ENCODE data around the gene UNC80. TPM values are rescaled to one million over a fixed set of nuclear protein-coding genes. Genes with fewer than 3 reads are reported as not detected.

The UNC80 gene
- total and polyA plus RNA-seq, 2 of the 4 experiments (the other 2 are of a cell fraction): not detected

DNA sequence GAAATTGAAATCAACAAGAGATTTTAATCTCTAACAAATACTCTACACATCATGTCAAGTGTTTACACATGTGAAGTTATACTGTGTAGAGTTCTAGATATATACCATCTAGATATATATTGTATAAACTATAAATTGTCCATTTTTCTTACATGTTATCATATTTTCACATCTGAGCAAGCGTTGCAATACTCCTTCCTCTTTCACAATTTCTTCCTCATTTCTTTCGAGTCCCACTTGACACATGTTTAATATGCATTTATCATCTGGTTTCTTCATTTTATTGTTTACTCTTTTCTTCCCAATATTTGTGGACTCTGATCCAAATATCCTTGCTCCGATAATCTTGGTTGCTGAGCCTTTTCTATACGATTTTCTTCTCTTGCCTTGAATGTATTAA lies 50.2 kb downstream of the UNC80 start:
- dilution Hi-C loops (cut with HindIII; ENCODE audit: low sequenced_read_pairs, unreplicated experiment) (no loop called here), intact Hi-C loops (cut with micrococcal nuclease) (no loop called here)
- H3K9ac ChIP-seq (ENCODE audit: low read depth, low read length): no peak overlapping the region

More for the DNA sequence above, 50.2 kb downstream of the UNC80 start:
- H3K36me3 ChIP-seq (ENCODE audit: control insufficient read depth, insufficient read depth, low read length): no peaks in the 10 kb centered on the region
- H2BK20ac ChIP-seq (ENCODE audit: low read depth, low read length): no peak overlapping the region
- no peak for DNase-seq
- no peak overlapping the region for H3K27ac ChIP-seq (ENCODE audit: insufficient read depth, low read length)
- H3K14ac ChIP-seq (replicated peaks; ENCODE audit: low read depth, low read length): no peak overlapping the region
- no peaks in the 10 kb centered on the region for H3K79me1 ChIP-seq (ENCODE audit: low read depth in 1 of 2, low read length in 2 of 2)
- H3K9me3 ChIP-seq (ENCODE audit: control insufficient read depth, insufficient read depth, low read length): peaks cover 3% of the 10 kb centered on the region; the same call in 1 of the 2 replicates
- no peak overlapping the region for H4K91ac ChIP-seq (ENCODE audit: insufficient read depth, low read depth, low read length)
- BruUV-seq (replicated peaks): no TSS peak
- H2BK120ac ChIP-seq (ENCODE audit: low read depth, low read length): no peak overlapping the region
- in situ Hi-C loops (cut with MboI; ENCODE audit: low sequenced_read_pairs): no loop called here
- no peak overlapping the region for H3K4ac ChIP-seq (ENCODE audit: low read depth, low read length)
- H2BK15ac ChIP-seq (ENCODE audit: low read depth, low read length): no peak overlapping the region
- H3K18ac ChIP-seq (ENCODE audit: low read depth, low read length): no peak overlapping the region
- H3K4me2 ChIP-seq (ENCODE audit: low read depth, low read length): no peak overlapping the region
- no peak overlapping the region for H3K56ac ChIP-seq (ENCODE audit: extremely low read depth, insufficient read depth, low read length)
- no peak for ATAC-seq (ENCODE audit: low read depth)
- ChIA-PET POLR2A (ENCODE audit: unreplicated experiment) (no interaction called here), CTCF (no interaction called here)
- no peak overlapping the region for H2BK5ac ChIP-seq (ENCODE audit: low read depth, low read length, poor library complexity, severe bottlenecking)
- H3K4me3 ChIP-seq (ENCODE audit: insufficient read depth, low read depth, low read length): no peak overlapping the region
- TF ChIP-seq MAZ (IDR thresholded peaks at IDR 0.05; ENCODE audit: borderline replicate concordance, low read depth, low read length): no peak
- no peak for TF ChIP-seq RCOR1 (IDR thresholded peaks at IDR 0.05; ENCODE audit: insufficient replicate concordance, low read length)
- no peak for TF ChIP-seq POLR2A (IDR thresholded peaks at IDR 0.05; ENCODE audit: low read depth, low read length)
- TF ChIP-seq RFX5 (IDR thresholded peaks at IDR 0.05; ENCODE audit: low read depth, low read length): no peak
- no peak overlapping the region for H2AK9ac ChIP-seq (replicated peaks; ENCODE audit: low read depth, low read length, poor library complexity)
- no peak overlapping the region for H2AFZ ChIP-seq (replicated peaks; ENCODE audit: low read length, poor library complexity)
- H4K20me1 ChIP-seq (ENCODE audit: insufficient read depth, low read length): no peaks in the 10 kb centered on the region
- no peak overlapping the region for H4K8ac ChIP-seq (ENCODE audit: low read depth in 2 of 2, low read length in 2 of 2)
- H3K9me1 ChIP-seq (ENCODE audit: insufficient read depth, low read length): no peaks in the 10 kb centered on the region
- WGBS, 2 experiments (ENCODE audit: extremely low coverage in 2 of 2, insufficient read length in 1 of 2): no CpG with 5 or more reads among the region's 4 CpGs
- no peak overlapping the region for H4K5ac ChIP-seq (ENCODE audit: low read depth, low read length)
- no peaks in the 10 kb centered on the region for H3K4me1 ChIP-seq (ENCODE audit: control insufficient read depth, insufficient read depth, low read length)
- no peak overlapping the region for H2AK5ac ChIP-seq (ENCODE audit: low read depth, low read length)
- H3K27me3 ChIP-seq (ENCODE audit: control insufficient read depth, insufficient read depth, low read length): no peaks in the 10 kb centered on the region
- H3K23ac ChIP-seq (ENCODE audit: low read depth, low read length): no peak overlapping the region

All from IMR-90 (cell line).